Activated T-helper 17 cell treated with anti-CD3 and anti-CD28 coated beads, Interleukin-2, amount 50 U/mL, for 72 hours (primary cell): Measurements from ENCODE around the gene VPS41. TPM values are rescaled to one million over a fixed set of nuclear protein-coding genes. Genes with fewer than 3 reads are reported as not detected.
"Not testable (repeated sequence)": the region's sequence is repeated elsewhere in the genome, so short reads cannot be mapped to it uniquely, and the experiment has no call there.

Experiments
- ATAC-seq: fragments of 150-1000 bp; cut with Tn5 transposase; replicated peaks from 2 replicates; pipeline ENCODE4 v1.10.0; 2021; ENCODE audit warnings: mild to moderate bottlenecking, moderate library complexity
- H3K27ac Mint-ChIP-seq: one replicate; pipeline ENCODE4 v1.8.0; 2022; ENCODE audit warnings: mixed read lengths
- H3K27me3 Mint-ChIP-seq: one replicate; pipeline ENCODE4 v1.8.0; 2022; ENCODE audit warnings: mixed read lengths
- H3K36me3 Mint-ChIP-seq: one replicate; pipeline ENCODE4 v1.8.0; 2022; ENCODE audit warnings: low read depth, mild to moderate bottlenecking, mixed read lengths
- H3K4me1 Mint-ChIP-seq: one replicate; pipeline ENCODE4 v1.8.0; 2022; ENCODE audit warnings: mixed read lengths
- H3K4me3 Mint-ChIP-seq: one replicate; pipeline ENCODE4 v1.8.0; 2022; ENCODE audit warnings: mild to moderate bottlenecking, mixed read lengths
- H3K9me3 Mint-ChIP-seq: one replicate; pipeline ENCODE4 v1.8.0; 2022; ENCODE audit warnings: mixed read lengths
- total RNA-seq, 2 donors: library from RNA; stranded (reverse); gene quantifications; one replicate each; pipeline ENCODE4 v1.2.3, GENCODE V29; 2022

VPS41 gene
- 10 to 100 TPM; 78.4 to 80.5 TPM for total RNA-seq

- ATAC-seq, result peak; percentile 97
- peak within 1 kb of the TSS; percentile 95 for H3K27ac Mint-ChIP-seq
- H3K9me3 Mint-ChIP-seq, result no peaks in the 10 kb centered on the region
- peaks cover 19% of the 10 kb centered on the region for H3K4me1 Mint-ChIP-seq
- no peaks in the 10 kb centered on the region for H3K27me3 Mint-ChIP-seq
- H3K36me3 Mint-ChIP-seq, result no peaks in the 10 kb centered on the region
- peak within 1 kb of the TSS; percentile 97 for H3K4me3 Mint-ChIP-seq
Observed at GRCh38 chr7:38908759-38909335, at the start of gene VPS41. Gene VPS41, minus strand, starts transcription at chr7:38909191. Its CDS starts 17 bp downstream, at chr7:38909174.

GRCh38 chr7:38955892-38956291, 46.9 kb upstream of the VPS41 start:
- H3K4me1 Mint-ChIP-seq, result no peaks in the 10 kb centered on the region

GRCh38 chr7:38953971-38954370, 45.0 kb upstream of the VPS41 start:
- no peaks in the 10 kb centered on the region for H3K36me3 Mint-ChIP-seq
- peaks cover 36% of the 10 kb centered on the region for H3K27me3 Mint-ChIP-seq
- H3K4me3 Mint-ChIP-seq, result no peak overlapping the region
- H3K9me3 Mint-ChIP-seq, result no peaks in the 10 kb centered on the region
- no peaks in the 10 kb centered on the region for H3K4me1 Mint-ChIP-seq
- H3K27ac Mint-ChIP-seq, result no peak overlapping the region
- ATAC-seq, result no peak

More at GRCh38 chr7:38955892-38956291, 46.9 kb upstream of the VPS41 start:
- H3K27ac Mint-ChIP-seq, result no peak overlapping the region
- H3K9me3 Mint-ChIP-seq, result no peaks in the 10 kb centered on the region
- ATAC-seq, result no peak
- no peak overlapping the region for H3K4me3 Mint-ChIP-seq
- H3K36me3 Mint-ChIP-seq, result no peaks in the 10 kb centered on the region
- peaks cover 40% of the 10 kb centered on the region for H3K27me3 Mint-ChIP-seq

GRCh38 chr7:38953227-38953626, 44.2 kb upstream of the VPS41 start:
- no peaks in the 10 kb centered on the region for H3K9me3 Mint-ChIP-seq
- no peak overlapping the region for H3K27ac Mint-ChIP-seq
- ATAC-seq, result no peak
- H3K27me3 Mint-ChIP-seq, result peaks cover 31% of the 10 kb centered on the region
- no peaks in the 10 kb centered on the region for H3K36me3 Mint-ChIP-seq
- no peaks in the 10 kb centered on the region for H3K4me1 Mint-ChIP-seq
- H3K4me3 Mint-ChIP-seq, result no peak overlapping the region

GRCh38 chr7:38951213-38951612, 42.2 kb upstream of the VPS41 start:
- Mint-ChIP-seq H3K27me3 (peaks cover 31% of the 10 kb centered on the region), H3K4me3 (no peak overlapping the region), H3K36me3 (no peaks in the 10 kb centered on the region), H3K27ac (no peak overlapping the region), H3K4me1 (no peaks in the 10 kb centered on the region), H3K9me3 (no peaks in the 10 kb centered on the region)
- ATAC-seq, result no peak

GRCh38 chr7:38950309-38950708, 41.3 kb upstream of the VPS41 start:
- no peaks in the 10 kb centered on the region for H3K9me3 Mint-ChIP-seq
- no peak overlapping the region for H3K4me3 Mint-ChIP-seq
- H3K36me3 Mint-ChIP-seq, result no peaks in the 10 kb centered on the region
- no peak overlapping the region for H3K27ac Mint-ChIP-seq
- H3K27me3 Mint-ChIP-seq, result peaks cover 33% of the 10 kb centered on the region
- H3K4me1 Mint-ChIP-seq, result no peaks in the 10 kb centered on the region
- ATAC-seq, result no peak

GRCh38 chr7:38947541-38947940, 38.5 kb upstream of the VPS41 start:
- ATAC-seq, H3K4me1 Mint-ChIP-seq, H3K9me3 Mint-ChIP-seq, H3K27ac Mint-ChIP-seq, H3K4me3 Mint-ChIP-seq, H3K36me3 Mint-ChIP-seq: not testable (repeated sequence)
- peaks cover 29% of the 10 kb centered on the region for H3K27me3 Mint-ChIP-seq

GRCh38 chr7:38942431-38943051, 33.5 kb upstream of the VPS41 start:
- Mint-ChIP-seq H3K27me3 (peaks cover 27% of the 10 kb centered on the region), H3K9me3 (no peaks in the 10 kb centered on the region), H3K27ac (no peak overlapping the region), H3K4me1 (no peaks in the 10 kb centered on the region), H3K36me3 (no peaks in the 10 kb centered on the region), H3K4me3 (no peak overlapping the region)
- ATAC-seq, result no peak

- Mint-ChIP-seq H3K27ac (no peak overlapping the region), H3K9me3 (no peaks in the 10 kb centered on the region), H3K27me3 (peaks cover 18% of the 10 kb centered on the region), H3K4me1 (no peaks in the 10 kb centered on the region), H3K36me3 (no peaks in the 10 kb centered on the region), H3K4me3 (no peak overlapping the region)
- ATAC-seq, result no peak
Observed at GRCh38 chr7:38940774-38941173, 31.8 kb upstream of the VPS41 start.

- H3K36me3 Mint-ChIP-seq, result no peaks in the 10 kb centered on the region
- H3K4me3 Mint-ChIP-seq, result no peak overlapping the region
- ATAC-seq, result no peak
- H3K27ac Mint-ChIP-seq, result no peak overlapping the region
- H3K9me3 Mint-ChIP-seq, result no peaks in the 10 kb centered on the region
- peaks cover 11% of the 10 kb centered on the region for H3K27me3 Mint-ChIP-seq
- no peaks in the 10 kb centered on the region for H3K4me1 Mint-ChIP-seq
Observed at GRCh38 chr7:38938589-38938988, 29.6 kb upstream of the VPS41 start.

GRCh38 chr7:38938001-38938485, 29.1 kb upstream of the VPS41 start:
- Mint-ChIP-seq H3K9me3 (no peaks in the 10 kb centered on the region), H3K36me3 (no peaks in the 10 kb centered on the region), H3K4me1 (no peaks in the 10 kb centered on the region), H3K27me3 (peaks cover 11% of the 10 kb centered on the region), H3K27ac (no peak overlapping the region), H3K4me3 (no peak overlapping the region)
- no peak for ATAC-seq

- H3K4me3 Mint-ChIP-seq, result no peak overlapping the region
- H3K4me1 Mint-ChIP-seq, result no peaks in the 10 kb centered on the region
- peaks cover 9% of the 10 kb centered on the region for H3K27me3 Mint-ChIP-seq
- H3K36me3 Mint-ChIP-seq, result no peaks in the 10 kb centered on the region
- H3K27ac Mint-ChIP-seq, result no peak overlapping the region
- no peak for ATAC-seq
- no peaks in the 10 kb centered on the region for H3K9me3 Mint-ChIP-seq
Observed at GRCh38 chr7:38936641-38937040, 27.6 kb upstream of the VPS41 start.

GRCh38 chr7:38934536-38934935, 25.5 kb upstream of the VPS41 start:
- Mint-ChIP-seq H3K27me3 (peaks cover 9% of the 10 kb centered on the region), H3K27ac (no peak overlapping the region), H3K9me3 (no peaks in the 10 kb centered on the region), H3K4me1 (no peaks in the 10 kb centered on the region), H3K4me3 (no peak overlapping the region), H3K36me3 (no peaks in the 10 kb centered on the region)
- no peak for ATAC-seq

- ATAC-seq, result no peak
- Mint-ChIP-seq H3K4me3 (no peak overlapping the region), H3K27ac (no peak overlapping the region), H3K9me3 (no peaks in the 10 kb centered on the region), H3K36me3 (no peaks in the 10 kb centered on the region), H3K27me3 (peaks cover 4% of the 10 kb centered on the region), H3K4me1 (no peaks in the 10 kb centered on the region)
Observed at GRCh38 chr7:38934051-38934450, 25.1 kb upstream of the VPS41 start.

GRCh38 chr7:38932509-38933168, 23.6 kb upstream of the VPS41 start:
- Mint-ChIP-seq H3K36me3 (no peaks in the 10 kb centered on the region), H3K4me3 (no peak overlapping the region), H3K4me1 (no peaks in the 10 kb centered on the region), H3K27ac (no peak overlapping the region), H3K9me3 (no peaks in the 10 kb centered on the region), H3K27me3 (peaks cover 3% of the 10 kb centered on the region)
- no peak for ATAC-seq
